ENCODE results near the gene CFAP97D1. TPM values are rescaled to one million over a fixed set of nuclear protein-coding genes. Genes with fewer than 3 reads are reported as not detected.

CFAP97D1 gene
- total and polyA plus RNA-seq, 2 donors (not counting 1 experiment from before 2014, with no cell fraction given) = 0.01 TPM; not detected in 1

GRCh38 chr17:43770957-43771356, 9.3 kb upstream of the CFAP97D1 start:
- H3K27me3 ChIP-seq (replicated peaks in 1 of 4; ENCODE audit: control extremely low read depth in 1 of 4, control insufficient read depth in 3 of 4, insufficient read depth in 4 of 4, low read length in 3 of 4) = no peaks in the 10 kb centered on the region
- Mint-ChIP-seq H3K27me3 (no peaks in the 10 kb centered on the region), H3K9me3 (ENCODE audit: insufficient read depth) (no peaks in the 10 kb centered on the region), H3K4me1 (peaks cover 39% of the 10 kb centered on the region), H3K4me3 (no peak overlapping the region), H3K27ac (no peak overlapping the region)
- WGBS (ENCODE audit: insufficient coverage) = 80% methylated on average over 1 of the region's 2 CpGs
- H2AFZ ChIP-seq (ENCODE audit: insufficient read depth, low read depth, low read length, poor library complexity, severe bottlenecking) = no peak overlapping the region
- no peak overlapping the region for H3K4me2 ChIP-seq (replicated peaks; ENCODE audit: low read depth, low read length, poor library complexity, severe bottlenecking)
- ChIA-PET POLR2A (no interaction called here), CTCF (interaction anchor here (0.6 to 16.1 kb wide), 2 partner anchors 74 to 1087 kb away, joined by 3 to 524 read pairs; no protein-coding TSS in a partner anchor)
- H3K4me1 ChIP-seq (ENCODE audit: control insufficient read depth in 2 of 2, insufficient read depth in 2 of 2, low read length in 2 of 2) = peaks cover 31 to 33% of the 10 kb centered on the region in 2 donors
- H3K9ac ChIP-seq (ENCODE audit: low read length) = no peak overlapping the region
- peaks cover 0 to 6% (median 0%) of the 10 kb centered on the region in 3 donors for H3K9me3 ChIP-seq (ENCODE audit: control extremely low read depth in 1 of 3, control insufficient read depth in 2 of 3, insufficient read depth in 1 of 3, low read length in 2 of 3)
- no peaks in the 10 kb centered on the region for H3K79me2 ChIP-seq (ENCODE audit: control insufficient read depth, insufficient read depth, low read length)
- TF ChIP-seq EZH2 (IDR thresholded peaks at IDR 0.05; ENCODE audit: borderline replicate concordance, insufficient read depth, low read depth, low read length, poor library complexity, severe bottlenecking) = no peak
- no peak for TF ChIP-seq CTCF (IDR thresholded peaks at IDR 0.05)
- intact Hi-C loops (cut with micrococcal nuclease) = no loop called here
- no peak overlapping the region for H3K4me3 ChIP-seq (ENCODE audit: control extremely low read depth in 1 of 5, extremely low read depth in 1 of 5, insufficient read depth in 1 of 5, low read depth in 2 of 5, low read length in 4 of 5)
- no peak overlapping the region for H3K27ac ChIP-seq (ENCODE audit: low read length in 2 of 2)
- H4K20me1 ChIP-seq (ENCODE audit: control insufficient read depth, insufficient read depth, low read length, poor library complexity, severe bottlenecking) = no peaks in the 10 kb centered on the region
- H3K36me3 ChIP-seq (replicated peaks in 1 of 2; ENCODE audit: control extremely low read depth in 1 of 2, control insufficient read depth in 1 of 2, extremely low read depth in 1 of 2, insufficient read depth in 2 of 2, low read length in 1 of 2) = peaks cover 0 to 7% of the 10 kb centered on the region in 2 experiments
- no peak for DNase-seq
- ATAC-seq (ENCODE audit: low read depth) = no peak

- no peak overlapping the region for H3K4me2 ChIP-seq (replicated peaks; ENCODE audit: low read depth, low read length, poor library complexity, severe bottlenecking)
- Mint-ChIP-seq H3K9me3 (ENCODE audit: insufficient read depth) (no peaks in the 10 kb centered on the region), H3K4me3 (no peak overlapping the region), H3K27me3 (no peaks in the 10 kb centered on the region), H3K27ac (no peak overlapping the region), H3K4me1 (peaks cover 39% of the 10 kb centered on the region)
- peaks cover 31 to 33% of the 10 kb centered on the region in 2 donors for H3K4me1 ChIP-seq (ENCODE audit: control insufficient read depth in 2 of 2, insufficient read depth in 2 of 2, low read length in 2 of 2)
- TF ChIP-seq CTCF (IDR thresholded peaks at IDR 0.05) (no peak), EZH2 (IDR thresholded peaks at IDR 0.05; ENCODE audit: borderline replicate concordance, insufficient read depth, low read depth, low read length, poor library complexity, severe bottlenecking) (no peak)
- no peak overlapping the region for H3K27ac ChIP-seq (ENCODE audit: low read length in 2 of 2)
- H3K9ac ChIP-seq (ENCODE audit: low read length) = no peak overlapping the region
- intact Hi-C loops (cut with micrococcal nuclease) = no loop called here
- ChIA-PET POLR2A (no interaction called here), CTCF (interaction anchor here (0.6 kb wide), 1 partner anchor 1310 kb away, joined by 3 read pairs; no protein-coding TSS in a partner anchor)
- WGBS (ENCODE audit: insufficient coverage) = 100% methylated on average over 4 of the region's 9 CpGs
- ATAC-seq (ENCODE audit: low read depth) = no peak
- no peaks in the 10 kb centered on the region for H3K27me3 ChIP-seq (replicated peaks in 1 of 4; ENCODE audit: control extremely low read depth in 1 of 4, control insufficient read depth in 3 of 4, insufficient read depth in 4 of 4, low read length in 3 of 4)
- H4K20me1 ChIP-seq (ENCODE audit: control insufficient read depth, insufficient read depth, low read length, poor library complexity, severe bottlenecking) = no peaks in the 10 kb centered on the region
- no peak overlapping the region for H2AFZ ChIP-seq (ENCODE audit: insufficient read depth, low read depth, low read length, poor library complexity, severe bottlenecking)
- no peak overlapping the region for H3K4me3 ChIP-seq (ENCODE audit: control extremely low read depth in 1 of 5, extremely low read depth in 1 of 5, insufficient read depth in 1 of 5, low read depth in 2 of 5, low read length in 4 of 5)
- no peak for DNase-seq
- no peaks in the 10 kb centered on the region for H3K79me2 ChIP-seq (ENCODE audit: control insufficient read depth, insufficient read depth, low read length)
- H3K9me3 ChIP-seq (ENCODE audit: control extremely low read depth in 1 of 3, control insufficient read depth in 2 of 3, insufficient read depth in 1 of 3, low read length in 2 of 3) = peaks cover 0 to 6% (median 0%) of the 10 kb centered on the region in 3 donors
- peaks cover 0 to 7% of the 10 kb centered on the region in 2 experiments for H3K36me3 ChIP-seq (replicated peaks in 1 of 2; ENCODE audit: control extremely low read depth in 1 of 2, control insufficient read depth in 1 of 2, extremely low read depth in 1 of 2, insufficient read depth in 2 of 2, low read length in 1 of 2)
Observed at GRCh38 chr17:43771463-43771862, 8.8 kb upstream of the CFAP97D1 start.

Measured in B cell (primary cell).